ENCODE measurements around the gene CRACR2B.

Gene CRACR2B

GRCh38 chr11:794766-795633, 32.7 kb upstream of the CRACR2B start:
- DNase-seq, result no peak

- DNase-seq, result peak; percentile 79
These were observed 31.8 kb upstream of the CRACR2B start for GRCh38 chr11:795634-796564.

GRCh38 chr11:796565-797295, 31.0 kb upstream of the CRACR2B start:
- DNase-seq, result no peak

GRCh38 chr11:797296-798092, 30.2 kb upstream of the CRACR2B start:
- DNase-seq, result peak; percentile 94

GRCh38 chr11:798093-798713, 29.5 kb upstream of the CRACR2B start, which contains the start of gene SLC25A22:
Gene SLC25A22, minus strand, starts transcription at chr11:798281. Its CDS starts 3,275 bp downstream, at chr11:795006.
- peak; percentile 95 for DNase-seq

GRCh38 chr11:799641-800316, 27.9 kb upstream of the CRACR2B start:
- no peak for DNase-seq

GRCh38 chr11:800473-800872, 27.2 kb upstream of the CRACR2B start:
- DNase-seq, result no peak

- DNase-seq, result no peak
These were observed 26.5 kb upstream of the CRACR2B start for GRCh38 chr11:801097-801780.

- DNase-seq, result no peak
These were observed 25.6 kb upstream of the CRACR2B start for GRCh38 chr11:802018-802617.

GRCh38 chr11:802693-803466, 24.8 kb upstream of the CRACR2B start:
- DNase-seq, result no peak

GRCh38 chr11:803467-803742, 24.3 kb upstream of the CRACR2B start:
- DNase-seq, result no peak

- peak; percentile 58 for DNase-seq
These were observed 23.7 kb upstream of the CRACR2B start for GRCh38 chr11:803770-804598.

- DNase-seq, result no peak
These were observed 23.1 kb upstream of the CRACR2B start for GRCh38 chr11:804599-804964.

- no peak for DNase-seq
These were observed 19.1 kb upstream of the CRACR2B start for GRCh38 chr11:808427-809286.

- peak; percentile 100 for DNase-seq
These were observed 18.3 kb upstream of the CRACR2B start, which contains the start of gene RPLP2 for GRCh38 chr11:809287-810039. Gene RPLP2, plus strand, starts transcription at chr11:809967. Its CDS starts 268 bp downstream, at chr11:810235.

GRCh38 chr11:810040-810567, 17.6 kb upstream of the CRACR2B start:
- no peak for DNase-seq
